Bronchial epithelial cell (primary cell): ENCODE measurements around the gene VSTM4. TPM values are rescaled to one million over a fixed set of nuclear protein-coding genes. Genes with fewer than 3 reads are reported as not detected.

Experiments used
- DNase-seq: peaks from one replicate; pipeline ENCODE4 v3.0.0-alpha.2; 2010; ENCODE audit warnings: low read depth
- FAIRE-seq: peaks from 2 replicates; lab custom pipeline; 2011; peaks lifted over from hg19 to GRCh38; lab: Jason Lieb, UNC
- H3K27me3 ChIP-seq: 2 replicates; pipeline ENCODE4 v1.5.1; 2011; ENCODE audit warnings: low read length; ENCODE audit not compliant: control insufficient read depth, insufficient read depth
- H3K36me3 ChIP-seq: 2 replicates; pipeline ENCODE4 v1.5.1; 2011; ENCODE audit warnings: low read length; ENCODE audit not compliant: control insufficient read depth, insufficient read depth
- H3K4me3 ChIP-seq: 2 replicates; pipeline ENCODE4 v1.5.1; 2011; ENCODE audit warnings: mild to moderate bottlenecking, low read depth, low read length, control low read depth
- CTCF ChIP-seq: IDR thresholded peaks from 2 replicates; pipeline ENCODE4 v1.5.1; 2011; ENCODE audit warnings: mild to moderate bottlenecking, moderate library complexity, low read length, control low read depth, inconsistent platforms; ENCODE audit not compliant: insufficient read depth, severe bottlenecking
- total RNA-seq: library from RNA; depleted of rRNA; stranded (reverse); fragments of >200 nt; gene quantifications from 2 replicates; pipeline ENCODE4 v1.2.1, GENCODE V29; 2014

The VSTM4 gene
- total RNA-seq, 1 donor from 2014 or later, result under 0.01 TPM

DNA sequence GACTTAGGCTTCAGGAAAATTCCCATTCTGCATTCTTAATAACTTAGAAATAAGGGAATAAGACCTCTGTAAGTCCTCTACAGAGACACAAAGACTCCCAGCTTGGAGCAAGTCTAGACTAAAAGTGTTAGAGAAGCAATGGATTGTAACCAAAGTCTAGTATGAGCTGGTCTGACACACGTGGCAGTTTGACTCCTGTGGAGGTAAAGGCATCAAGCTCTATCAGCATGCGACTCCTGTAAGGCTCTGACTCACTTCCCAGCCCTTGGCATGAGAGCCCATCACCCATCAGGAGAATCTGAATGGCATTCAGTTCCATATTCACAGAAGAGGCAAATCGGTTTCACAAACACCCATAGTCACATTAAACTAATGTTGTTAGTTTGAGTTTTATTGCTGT lies 4.4 kb upstream of the VSTM4 start:
- H3K36me3 ChIP-seq, result no peaks in the 10 kb centered on the region
- no peak for TF ChIP-seq CTCF
- peak; percentile 31 for DNase-seq
- no peak overlapping the region for H3K4me3 ChIP-seq
- peaks cover 10% of the 10 kb centered on the region for H3K27me3 ChIP-seq
- no peak for FAIRE-seq

DNA sequence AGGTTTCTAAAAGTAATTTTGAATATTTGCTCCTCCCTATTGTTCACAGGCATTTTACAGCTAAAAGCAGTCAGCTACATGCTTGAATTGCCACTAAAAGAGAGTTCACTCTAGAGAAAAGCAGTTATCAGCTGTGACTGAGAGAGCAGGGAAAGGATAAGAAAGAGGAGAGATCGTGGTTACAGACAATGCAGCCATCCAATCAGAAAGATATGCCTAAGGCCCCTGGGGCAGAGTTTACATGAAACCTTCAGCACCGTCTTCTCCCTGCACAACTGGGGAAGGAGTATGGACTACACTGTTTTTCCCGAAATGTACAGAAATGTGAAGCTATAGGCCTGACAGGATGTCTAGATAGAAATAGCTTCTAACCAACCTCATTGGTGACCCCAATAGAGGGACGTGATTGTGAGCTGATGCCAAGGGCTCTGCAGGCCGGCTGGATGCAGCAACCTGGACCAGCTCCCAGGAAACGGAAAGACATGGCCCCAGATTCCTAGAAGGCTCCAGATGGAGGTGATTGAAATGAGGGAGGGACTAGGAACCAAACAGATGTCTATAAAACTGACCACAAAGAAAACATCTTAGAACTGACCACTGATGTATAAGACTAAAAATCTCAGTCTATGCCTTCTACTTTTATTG lies 3.2 kb upstream of the VSTM4 start:
- H3K36me3 ChIP-seq, result no peaks in the 10 kb centered on the region
- H3K4me3 ChIP-seq, result no peak overlapping the region
- FAIRE-seq (no peak), DNase-seq (no peak)
- TF ChIP-seq CTCF, result no peak
- H3K27me3 ChIP-seq, result peaks cover 12% of the 10 kb centered on the region

GRCh38 chr10:49117376-49118070 lies 2.2 kb upstream of the VSTM4 start:
- DNase-seq, result no peak
- TF ChIP-seq CTCF, result no peak
- Histone ChIP-seq H3K36me3 (no peaks in the 10 kb centered on the region), H3K27me3 (peaks cover 12% of the 10 kb centered on the region), H3K4me3 (no peak overlapping the region)
- no peak for FAIRE-seq

GRCh38 chr10:49116509-49117375 lies 1.4 kb upstream of the VSTM4 start:
- no peak overlapping the region for H3K4me3 ChIP-seq
- peaks cover 12% of the 10 kb centered on the region for H3K27me3 ChIP-seq
- FAIRE-seq (no peak), DNase-seq (no peak)
- no peaks in the 10 kb centered on the region for H3K36me3 ChIP-seq
- TF ChIP-seq CTCF, result no peak

- TF ChIP-seq CTCF, result no peak
- no peak overlapping the region for H3K4me3 ChIP-seq
- DNase-seq, result no peak
- H3K27me3 ChIP-seq, result peaks cover 12% of the 10 kb centered on the region
- no peaks in the 10 kb centered on the region for H3K36me3 ChIP-seq
- no peak for FAIRE-seq
Measured at GRCh38 chr10:49115796-49116508, 630 bp upstream of the VSTM4 start.
